ENCODE data around the gene CCDC80.
A peak's percentile ranks its signal among the peaks of the same experiment; 100 is the strongest.

Gene CCDC80

DNA sequence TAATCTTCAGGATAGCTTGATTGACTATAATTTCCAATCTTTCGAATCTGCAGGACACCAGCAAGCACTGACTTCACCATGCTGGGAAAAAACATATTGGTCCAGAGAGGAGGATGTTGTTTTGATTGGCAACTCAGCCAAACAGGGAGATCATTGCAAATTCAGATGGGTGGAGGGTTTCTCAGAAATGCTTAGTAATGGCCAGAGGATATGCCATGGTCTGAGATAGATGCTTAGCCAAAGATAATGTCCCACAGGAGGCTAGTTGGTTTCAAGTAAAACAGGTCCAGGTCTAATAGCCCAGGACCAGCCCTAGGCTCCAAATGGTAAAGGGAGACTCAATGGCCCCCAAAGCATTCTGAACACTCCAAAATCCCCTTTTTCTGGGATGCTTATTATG is 46.7 kb upstream of the CCDC80 start:
- no peak for DNase-seq (ENCODE audit: low spot score)

GRCh38 chr3:112687211-112687610 is 46.3 kb upstream of the CCDC80 start:
- ChIA-PET CTCF (no interaction called here), POLR2A (ENCODE audit: low non-redundant PET) (no interaction called here)

More for the DNA sequence above, 46.7 kb upstream of the CCDC80 start:
- ChIA-PET POLR2A (ENCODE audit: low non-redundant PET) (no interaction called here), CTCF (no interaction called here)
- H3K27ac ChIP-seq = no peak overlapping the region
- no peak for TF ChIP-seq CTCF (conservative IDR thresholded peaks at IDR 0.05; ENCODE audit: low read depth)

DNA sequence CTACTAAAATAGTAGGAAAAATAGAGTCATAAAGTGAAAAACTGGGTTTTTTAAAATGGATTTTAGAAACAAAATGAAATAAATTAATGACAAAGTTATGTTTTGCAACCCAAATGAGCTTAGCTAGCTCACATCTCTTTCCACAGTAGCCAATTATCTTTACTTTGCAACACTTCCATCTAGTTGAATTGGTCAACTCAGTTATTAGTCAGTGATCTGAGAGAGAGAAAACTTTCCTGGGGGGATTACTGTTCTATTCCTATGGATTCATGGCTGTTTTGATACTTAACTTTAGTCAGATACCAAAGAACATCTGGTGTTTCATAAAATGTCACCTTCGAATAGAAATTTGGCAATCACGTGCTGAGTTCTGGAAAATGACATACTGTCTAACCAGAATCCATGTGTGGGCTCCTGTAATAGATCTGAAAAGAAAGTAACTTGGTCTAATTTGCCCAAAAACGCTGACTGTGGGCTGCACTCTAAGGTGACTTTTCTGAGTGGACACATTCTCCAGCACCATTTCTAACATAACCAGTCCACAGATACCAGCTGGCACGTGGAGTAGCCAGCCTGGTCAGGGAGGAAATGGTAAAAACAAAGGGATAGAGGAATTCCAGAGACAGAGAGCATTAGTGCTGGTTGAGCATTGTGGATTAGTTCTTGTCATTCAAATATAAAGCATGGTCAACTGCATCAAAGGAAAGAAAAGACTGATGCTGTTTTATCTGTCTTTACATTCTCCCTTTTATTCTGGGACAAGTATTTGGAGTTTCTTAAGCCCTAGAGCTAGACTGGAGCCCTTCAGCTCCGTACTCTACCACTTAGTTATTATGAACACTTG is 45.2 kb upstream of the CCDC80 start:
- ChIA-PET POLR2A (ENCODE audit: low non-redundant PET) (no interaction called here), CTCF (interaction anchor here (1.0 kb wide), 1 partner anchor 8 kb away, joined by 3 read pairs; no protein-coding TSS in a partner anchor)
- no peak overlapping the region for H3K27ac ChIP-seq
- no peak for TF ChIP-seq CTCF (conservative IDR thresholded peaks at IDR 0.05; ENCODE audit: low read depth)
- DNase-seq (ENCODE audit: low spot score) = no peak

More at GRCh38 chr3:112687211-112687610, 46.3 kb upstream of the CCDC80 start:
- no peak overlapping the region for H3K27ac ChIP-seq
- DNase-seq (ENCODE audit: low spot score) = no peak
- TF ChIP-seq CTCF (conservative IDR thresholded peaks at IDR 0.05; ENCODE audit: low read depth) = no peak

DNA sequence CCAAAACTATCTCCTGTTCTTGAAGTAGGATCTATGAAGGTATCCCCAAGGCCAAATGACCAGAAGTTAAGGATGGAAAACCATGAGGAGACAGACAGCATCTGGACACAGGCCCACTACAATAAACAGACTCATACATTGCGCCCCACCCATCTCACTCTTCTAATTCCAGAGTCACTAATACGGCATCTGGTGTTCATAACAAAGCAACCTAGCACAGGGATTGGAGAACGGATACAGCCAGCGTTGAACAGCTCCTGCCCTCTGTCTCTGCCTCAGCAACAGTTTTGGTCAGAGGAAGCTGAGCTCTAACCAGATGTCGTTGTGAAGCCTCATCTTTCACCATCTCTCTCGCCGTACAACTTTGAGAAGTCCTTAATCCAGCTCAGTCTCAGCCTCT is 44.5 kb upstream of the CCDC80 start:
- DNase-seq (ENCODE audit: low spot score) = no peak
- TF ChIP-seq CTCF (conservative IDR thresholded peaks at IDR 0.05; ENCODE audit: low read depth) = no peak
- POLR2A ChIA-PET (ENCODE audit: low non-redundant PET) = no interaction called here
- H3K27ac ChIP-seq = no peak overlapping the region
- CTCF ChIA-PET = no interaction called here

DNA sequence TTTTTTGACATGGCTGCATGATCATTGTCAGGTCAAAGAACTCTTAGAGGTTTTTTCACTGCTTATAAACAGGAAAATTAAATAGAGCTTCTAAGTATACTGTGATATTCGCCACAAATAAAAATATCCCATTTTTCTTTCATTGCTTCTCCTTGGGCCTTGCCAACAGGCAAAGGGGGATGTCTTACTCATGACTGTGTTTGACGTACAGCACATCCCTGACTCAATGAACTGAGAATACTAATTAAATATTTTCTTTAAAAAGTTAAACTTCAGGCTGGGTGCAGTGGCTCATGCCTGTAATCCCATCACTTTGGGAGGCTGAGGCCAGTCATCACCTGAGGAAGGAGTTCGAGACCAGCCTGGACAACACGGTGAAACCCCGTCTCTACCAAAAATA is 41.4 kb upstream of the CCDC80 start:
- ChIA-PET CTCF (no interaction called here), POLR2A (ENCODE audit: low non-redundant PET) (no interaction called here)
- H3K27ac ChIP-seq = peak overlapping the region; percentile 51
- no peak for TF ChIP-seq CTCF (conservative IDR thresholded peaks at IDR 0.05; ENCODE audit: low read depth)
- DNase-seq (ENCODE audit: low spot score) = no peak

DNA sequence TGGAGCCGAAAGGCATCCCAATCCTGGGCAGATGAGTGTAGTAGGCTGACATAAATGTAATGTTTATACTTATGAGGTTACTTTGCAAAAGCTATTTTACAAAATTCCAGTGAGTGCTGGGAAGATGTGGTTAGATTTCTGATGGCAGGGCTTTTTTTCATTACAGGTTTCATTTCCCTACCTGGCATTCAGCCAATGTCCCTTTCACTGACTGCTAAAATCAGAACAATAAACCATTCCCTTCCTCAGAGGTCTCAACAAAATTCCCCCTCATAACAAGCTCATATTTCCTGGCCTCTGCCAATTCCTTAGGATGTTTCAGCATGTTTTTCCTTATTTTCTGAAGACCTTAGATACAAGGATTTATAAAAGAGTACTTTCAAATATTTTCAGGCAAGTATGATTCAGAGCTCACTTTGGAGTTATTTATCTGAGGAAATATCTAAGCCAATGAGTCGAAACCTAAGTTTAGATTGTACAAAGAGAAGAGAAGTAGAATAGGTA is 40.9 kb upstream of the CCDC80 start:
- CTCF ChIA-PET = no interaction called here
- DNase-seq (ENCODE audit: low spot score) = no peak
- H3K27ac ChIP-seq = no peak overlapping the region
- POLR2A ChIA-PET (ENCODE audit: low non-redundant PET) = no interaction called here
- TF ChIP-seq CTCF (conservative IDR thresholded peaks at IDR 0.05; ENCODE audit: low read depth) = no peak
